DOHH2 (cell line): ENCODE measurements around the gene ARAP1.

Experiments
- EZH2phosphoT487 ChIP-seq: fragments of 200-600 bp; sonication (generic); IDR thresholded peaks from 2 replicates; pipeline ENCODE4 v1.6.1; 2017; ENCODE audit warnings: borderline replicate concordance, mild to moderate bottlenecking, antibody characterized with exemption, low read length, moderate library complexity, mixed read lengths
- TF ChIP-seq, protein P1 (sequence below): fragments of 200-600 bp; sonication (generic); IDR thresholded peaks from one replicate; pipeline ENCODE4 v1.5.1; 2014; ENCODE audit warnings: antibody characterized with exemption, mild to moderate bottlenecking, low read depth, low read length; ENCODE audit not compliant: poor library complexity, severe bottlenecking

DNA sequence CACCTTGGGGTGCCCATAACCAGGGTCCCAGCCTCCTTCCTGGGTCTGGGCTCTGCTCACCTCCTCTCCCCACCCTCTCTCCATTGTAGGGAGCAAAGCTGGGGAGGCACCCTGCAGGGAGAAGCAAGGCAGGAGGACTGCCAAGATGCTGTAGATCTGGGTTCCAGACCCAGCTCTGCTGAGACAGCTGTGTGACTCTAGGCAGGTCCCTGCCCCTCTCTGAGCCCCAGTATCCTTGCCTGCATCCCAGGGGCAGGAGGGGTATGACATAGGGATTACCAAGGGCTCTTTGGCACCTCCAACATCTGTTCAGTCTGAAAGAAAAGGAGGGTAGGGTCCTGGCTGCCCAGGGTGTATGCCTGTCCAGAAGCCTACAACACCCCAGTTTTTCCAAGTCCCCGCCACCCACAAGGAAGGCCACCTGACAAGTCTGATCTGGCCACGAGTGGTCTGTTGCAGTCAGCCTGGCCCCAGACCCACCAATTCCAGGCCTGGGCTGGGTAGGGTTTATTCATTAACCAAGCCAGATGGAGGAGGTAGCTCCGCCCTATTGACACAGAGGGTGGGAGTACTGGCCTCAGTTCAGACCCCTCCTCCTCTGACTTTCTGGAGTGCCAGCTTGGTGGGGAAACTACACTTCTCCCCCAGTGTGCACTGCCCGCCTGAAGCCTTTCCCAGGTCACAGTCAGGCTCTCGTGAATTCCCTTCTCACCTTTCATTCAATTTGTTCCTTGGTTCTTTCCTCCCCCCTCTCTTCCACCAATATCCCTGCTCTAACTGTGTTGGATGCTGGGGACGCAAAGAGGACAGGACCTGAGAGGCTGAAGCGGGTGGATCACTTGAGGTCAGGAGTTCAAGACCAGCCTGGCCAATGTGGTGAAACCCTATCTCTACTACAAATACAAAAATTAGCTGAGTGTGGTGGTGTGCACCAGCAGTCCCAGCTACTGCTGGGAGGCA, 26.6 kb upstream of the ARAP1 start:
- TF ChIP-seq, protein P1, sequence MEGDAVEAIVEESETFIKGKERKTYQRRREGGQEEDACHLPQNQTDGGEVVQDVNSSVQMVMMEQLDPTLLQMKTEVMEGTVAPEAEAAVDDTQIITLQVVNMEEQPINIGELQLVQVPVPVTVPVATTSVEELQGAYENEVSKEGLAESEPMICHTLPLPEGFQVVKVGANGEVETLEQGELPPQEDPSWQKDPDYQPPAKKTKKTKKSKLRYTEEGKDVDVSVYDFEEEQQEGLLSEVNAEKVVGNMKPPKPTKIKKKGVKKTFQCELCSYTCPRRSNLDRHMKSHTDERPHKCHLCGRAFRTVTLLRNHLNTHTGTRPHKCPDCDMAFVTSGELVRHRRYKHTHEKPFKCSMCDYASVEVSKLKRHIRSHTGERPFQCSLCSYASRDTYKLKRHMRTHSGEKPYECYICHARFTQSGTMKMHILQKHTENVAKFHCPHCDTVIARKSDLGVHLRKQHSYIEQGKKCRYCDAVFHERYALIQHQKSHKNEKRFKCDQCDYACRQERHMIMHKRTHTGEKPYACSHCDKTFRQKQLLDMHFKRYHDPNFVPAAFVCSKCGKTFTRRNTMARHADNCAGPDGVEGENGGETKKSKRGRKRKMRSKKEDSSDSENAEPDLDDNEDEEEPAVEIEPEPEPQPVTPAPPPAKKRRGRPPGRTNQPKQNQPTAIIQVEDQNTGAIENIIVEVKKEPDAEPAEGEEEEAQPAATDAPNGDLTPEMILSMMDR = no peak
- no peak for TF ChIP-seq EZH2phosphoT487
